PC-3 (cell line): ENCODE results near the gene PTPRN2. TPM values are rescaled to one million over a fixed set of nuclear protein-coding genes. Genes with fewer than 3 reads are reported as not detected.

Experiments
- ATAC-seq: fragments of 200-7000 bp; cut with Tn5 transposase; 2 replicates; pipeline ENCODE4 v1.9.1; 2020; ENCODE audit warnings: mild to moderate bottlenecking, moderate library complexity
- BruUV-seq: library from RNA; stranded (reverse); fragments of 400-500 nt; replicated peaks from 2 replicates; lab custom pipeline; 2021; lab: Mats Ljungman, UMichigan
- CTCF ChIA-PET: fragments of 300-600 bp; sonication (Branson Sonifier 250); formaldehyde crosslinking; loops from one replicate; lab custom pipeline; 2022; ENCODE audit warnings: antibody characterized with exemption; lab: Charles Lee
- POLR2A ChIA-PET: fragments of 300-600 bp; sonication (Branson Sonifier 250); formaldehyde crosslinking; loops from one replicate; lab custom pipeline; 2022; ENCODE audit warnings: antibody characterized with exemption; ENCODE audit not compliant: unreplicated experiment; lab: Charles Lee
- DNase-seq: peaks from one replicate; pipeline ENCODE4 v3.0.0-alpha.2; 2015
- H2AFZ ChIP-seq: fragments of 300-600 bp; sonication (generic); 2 replicates; pipeline ENCODE4 v1.6.0; 2016; ENCODE audit warnings: antibody characterized with exemption, low read length
- H3F3A ChIP-seq: fragments of 300-600 bp; sonication (generic); one replicate; pipeline ENCODE4 v1.6.0; 2017; ENCODE audit warnings: antibody characterized with exemption, low read length, control low read depth, mild to moderate bottlenecking; ENCODE audit not compliant: unreplicated experiment
- H3K27ac ChIP-seq: fragments of 300-600 bp; sonication (generic); 2 replicates; pipeline ENCODE4 v1.5.1; 2016; ENCODE audit warnings: mild to moderate bottlenecking, low read length
- H3K27me3 ChIP-seq: fragments of 300-600 bp; sonication (generic); 2 replicates; pipeline ENCODE4 v1.6.1; 2016; ENCODE audit warnings: low read length, mixed read lengths
- H3K36me3 ChIP-seq: fragments of 300-600 bp; sonication (generic); 2 replicates; pipeline ENCODE4 v1.6.1; 2016; ENCODE audit warnings: low read depth, mixed run types, low read length, mixed read lengths
- H3K4me1 ChIP-seq: fragments of 300-600 bp; sonication (generic); 2 replicates; pipeline ENCODE4 v1.5.1; 2016; ENCODE audit warnings: low read length; ENCODE audit not compliant: insufficient read depth
- H3K4me2 ChIP-seq: fragments of 300-600 bp; sonication (generic); 2 replicates; pipeline ENCODE4 v1.6.0; 2016; ENCODE audit warnings: low read length
- H3K4me3 ChIP-seq: fragments of 300-600 bp; sonication (generic); 2 replicates; pipeline ENCODE4 v1.5.1; 2016; ENCODE audit warnings: mild to moderate bottlenecking, low read length, mixed read lengths
- H3K79me2 ChIP-seq: fragments of 300-600 bp; sonication (generic); 2 replicates; pipeline ENCODE4 v1.6.1; 2017; ENCODE audit warnings: low read length, mixed read lengths
- H3K9ac ChIP-seq: fragments of 300-600 bp; sonication (generic); 2 replicates; pipeline ENCODE4 v1.6.0; 2016; ENCODE audit warnings: mild to moderate bottlenecking, low read length
- H3K9me2 ChIP-seq: fragments of 300-600 bp; sonication (generic); replicated peaks from 2 replicates; pipeline ENCODE4 v1.6.1; 2016; ENCODE audit warnings: mixed run types, low read length, mixed read lengths
- H3K9me3 ChIP-seq: fragments of 300-600 bp; sonication (generic); 2 replicates; pipeline ENCODE4 v1.6.1; 2016; ENCODE audit warnings: low read length, mixed read lengths
- H4K20me1 ChIP-seq: fragments of 300-600 bp; sonication (generic); 2 replicates; pipeline ENCODE4 v1.6.1; 2016; ENCODE audit warnings: low read length, mixed read lengths
- EZH2 ChIP-seq: fragments of 300-600 bp; sonication (generic); IDR thresholded peaks from one replicate; pipeline ENCODE4 v1.6.1; 2017; ENCODE audit warnings: antibody characterized with exemption, mild to moderate bottlenecking, low read length; ENCODE audit not compliant: unreplicated experiment
- EZH2phosphoT487 ChIP-seq: fragments of 300-600 bp; sonication (generic); IDR thresholded peaks from 2 replicates; pipeline ENCODE4 v1.6.1; 2018; ENCODE audit warnings: mild to moderate bottlenecking, antibody characterized with exemption, low read length, borderline replicate concordance
- intact Hi-C: fragments of 100-400 bp; cut with micrococcal nuclease; formaldehyde crosslinking; loops from 2 replicates; pipeline ENCODE4 v1.9.0; 2023
- total RNA-seq: library from RNA; depleted of rRNA; stranded (reverse); fragments of >200 nt; gene quantifications from 2 replicates; pipeline ENCODE4 v1.2.3, GENCODE V29; 2014
- TF ChIP-seq, protein P1 (sequence below): fragments of 300-600 bp; sonication (generic); conservative IDR thresholded peaks from 2 replicates; pipeline ENCODE4 v1.5.1; 2017; ENCODE audit warnings: antibody characterized with exemption, low read depth, mild to moderate bottlenecking, low read length

Gene PTPRN2
- total RNA-seq, 1 experiment from 2014 or later = 3.2 TPM

DNA sequence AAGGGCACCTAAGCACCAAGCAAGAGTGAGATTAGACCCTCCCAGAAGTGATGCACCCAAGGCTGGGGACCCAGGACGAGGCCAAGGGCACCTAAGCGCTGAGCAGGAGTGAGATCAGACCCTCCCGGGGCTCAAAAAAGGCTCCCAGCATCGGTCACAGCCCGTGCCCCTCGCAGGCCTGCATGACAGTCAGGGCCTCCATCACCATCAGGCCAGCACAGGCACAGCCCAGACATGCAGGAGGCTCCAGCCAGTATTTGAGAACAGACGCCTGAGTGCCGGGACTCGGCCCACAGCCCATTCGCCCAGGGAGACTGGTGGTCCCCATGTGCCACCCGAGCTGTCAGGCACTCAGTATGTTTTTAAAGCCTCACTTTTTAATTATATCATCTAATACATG is 595.9 kb downstream of the PTPRN2 start:
- no peak for TF ChIP-seq EZH2phosphoT487
- TF ChIP-seq EZH2 = no peak
- TF ChIP-seq, protein P1, sequence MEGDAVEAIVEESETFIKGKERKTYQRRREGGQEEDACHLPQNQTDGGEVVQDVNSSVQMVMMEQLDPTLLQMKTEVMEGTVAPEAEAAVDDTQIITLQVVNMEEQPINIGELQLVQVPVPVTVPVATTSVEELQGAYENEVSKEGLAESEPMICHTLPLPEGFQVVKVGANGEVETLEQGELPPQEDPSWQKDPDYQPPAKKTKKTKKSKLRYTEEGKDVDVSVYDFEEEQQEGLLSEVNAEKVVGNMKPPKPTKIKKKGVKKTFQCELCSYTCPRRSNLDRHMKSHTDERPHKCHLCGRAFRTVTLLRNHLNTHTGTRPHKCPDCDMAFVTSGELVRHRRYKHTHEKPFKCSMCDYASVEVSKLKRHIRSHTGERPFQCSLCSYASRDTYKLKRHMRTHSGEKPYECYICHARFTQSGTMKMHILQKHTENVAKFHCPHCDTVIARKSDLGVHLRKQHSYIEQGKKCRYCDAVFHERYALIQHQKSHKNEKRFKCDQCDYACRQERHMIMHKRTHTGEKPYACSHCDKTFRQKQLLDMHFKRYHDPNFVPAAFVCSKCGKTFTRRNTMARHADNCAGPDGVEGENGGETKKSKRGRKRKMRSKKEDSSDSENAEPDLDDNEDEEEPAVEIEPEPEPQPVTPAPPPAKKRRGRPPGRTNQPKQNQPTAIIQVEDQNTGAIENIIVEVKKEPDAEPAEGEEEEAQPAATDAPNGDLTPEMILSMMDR = no peak
- ChIA-PET POLR2A (no interaction called here), CTCF (no interaction called here)
- Histone ChIP-seq H3K36me3 (no peaks in the 10 kb centered on the region), H3K4me3 (no peak overlapping the region), H4K20me1 (no peaks in the 10 kb centered on the region), H2AFZ (no peak overlapping the region), H3K9me3 (no peaks in the 10 kb centered on the region), H3K4me2 (no peak overlapping the region), H3K9ac (no peak overlapping the region), H3F3A (no peaks in the 10 kb centered on the region), H3K4me1 (no peaks in the 10 kb centered on the region), H3K27me3 (no peaks in the 10 kb centered on the region), H3K27ac (no peak overlapping the region), H3K9me2 (no peaks in the 10 kb centered on the region), H3K79me2 (no peaks in the 10 kb centered on the region)
- no peak for ATAC-seq
- BruUV-seq = no TSS peak
- no peak for DNase-seq
- intact Hi-C loops = no loop called here

DNA sequence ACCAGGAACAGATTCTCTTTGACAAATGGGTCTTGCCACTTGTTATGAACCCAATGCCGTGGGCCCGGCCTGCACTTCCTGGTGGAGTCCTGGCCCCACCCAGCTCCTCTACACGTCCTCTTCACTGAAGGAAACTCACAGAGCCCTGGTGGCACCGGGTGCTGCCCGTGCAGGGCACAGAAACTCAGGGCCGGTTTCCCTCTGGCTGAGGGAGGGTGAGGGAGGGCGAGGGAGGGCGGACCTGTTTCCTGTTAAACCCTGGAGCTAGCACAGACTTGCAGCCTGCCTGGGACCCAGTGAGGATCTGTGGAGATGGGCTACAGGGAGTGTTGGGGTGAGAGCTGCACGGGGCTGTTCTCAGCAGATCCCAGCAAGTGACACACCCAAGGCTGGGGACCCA is 596.3 kb downstream of the PTPRN2 start:
- H3K36me3 ChIP-seq = no peaks in the 10 kb centered on the region
- intact Hi-C loops = no loop called here
- no peaks in the 10 kb centered on the region for H3K79me2 ChIP-seq
- H3K4me1 ChIP-seq = no peaks in the 10 kb centered on the region
- DNase-seq (no peak), ATAC-seq (no peak)
- TF ChIP-seq EZH2phosphoT487 (no peak), EZH2 (no peak)
- TF ChIP-seq, protein P1 = no peak
- no peak overlapping the region for H3K4me2 ChIP-seq
- H2AFZ ChIP-seq = no peak overlapping the region
- H3K9me2 ChIP-seq = no peaks in the 10 kb centered on the region
- H3K4me3 ChIP-seq = no peak overlapping the region
- no peaks in the 10 kb centered on the region for H4K20me1 ChIP-seq
- no peaks in the 10 kb centered on the region for H3K27me3 ChIP-seq
- no TSS peak for BruUV-seq
- CTCF ChIA-PET = no interaction called here
- POLR2A ChIA-PET = no interaction called here
- no peaks in the 10 kb centered on the region for H3K9me3 ChIP-seq
- no peak overlapping the region for H3K9ac ChIP-seq
- no peaks in the 10 kb centered on the region for H3F3A ChIP-seq
- no peak overlapping the region for H3K27ac ChIP-seq

DNA sequence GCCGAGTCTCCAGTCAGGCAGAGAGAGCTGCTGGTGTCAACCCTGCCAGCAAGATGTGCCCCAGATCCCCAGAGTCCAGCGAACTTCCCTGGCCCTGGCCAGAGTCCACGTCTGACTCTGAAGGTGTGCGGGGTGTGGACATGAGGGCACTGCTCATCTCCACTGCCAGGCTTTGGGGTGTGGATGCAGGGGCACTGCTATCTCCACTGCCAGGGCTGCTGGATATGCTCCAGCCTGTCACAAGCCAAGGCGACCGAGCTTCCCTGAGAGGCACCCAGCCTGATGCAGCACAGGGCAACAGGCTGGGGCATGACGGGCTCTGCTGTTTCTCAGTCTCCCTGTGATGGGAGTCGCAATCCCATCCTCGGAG is 596.8 kb downstream of the PTPRN2 start:
- no peak for ATAC-seq
- H3K9me2 ChIP-seq = no peaks in the 10 kb centered on the region
- POLR2A ChIA-PET = no interaction called here
- intact Hi-C loops = no loop called here
- CTCF ChIA-PET = no interaction called here
- no TSS peak for BruUV-seq
- H3K4me1 ChIP-seq = no peaks in the 10 kb centered on the region
- H3K9me3 ChIP-seq = no peaks in the 10 kb centered on the region
- H4K20me1 ChIP-seq = no peaks in the 10 kb centered on the region
- no peak for DNase-seq
- no peak for TF ChIP-seq EZH2phosphoT487
- no peak for TF ChIP-seq EZH2
- TF ChIP-seq, protein P1 = no peak
- H3K27me3 ChIP-seq = no peaks in the 10 kb centered on the region
- H3K4me3 ChIP-seq = no peak overlapping the region
- no peaks in the 10 kb centered on the region for H3F3A ChIP-seq
- H3K36me3 ChIP-seq = no peaks in the 10 kb centered on the region
- H3K79me2 ChIP-seq = no peaks in the 10 kb centered on the region
- no peak overlapping the region for H2AFZ ChIP-seq
- no peak overlapping the region for H3K4me2 ChIP-seq
- no peak overlapping the region for H3K9ac ChIP-seq
- H3K27ac ChIP-seq = no peak overlapping the region
